ENCODE data around the gene FAN1. TPM values are rescaled to one million over a fixed set of nuclear protein-coding genes. Genes with fewer than 3 reads are reported as not detected.
A peak's percentile ranks its signal among the peaks of the same experiment; 100 is the strongest.

Gene FAN1
- total and polyA plus RNA-seq, 2 experiments from 2014 or later = 14.6 to 17.2 TPM

DNA sequence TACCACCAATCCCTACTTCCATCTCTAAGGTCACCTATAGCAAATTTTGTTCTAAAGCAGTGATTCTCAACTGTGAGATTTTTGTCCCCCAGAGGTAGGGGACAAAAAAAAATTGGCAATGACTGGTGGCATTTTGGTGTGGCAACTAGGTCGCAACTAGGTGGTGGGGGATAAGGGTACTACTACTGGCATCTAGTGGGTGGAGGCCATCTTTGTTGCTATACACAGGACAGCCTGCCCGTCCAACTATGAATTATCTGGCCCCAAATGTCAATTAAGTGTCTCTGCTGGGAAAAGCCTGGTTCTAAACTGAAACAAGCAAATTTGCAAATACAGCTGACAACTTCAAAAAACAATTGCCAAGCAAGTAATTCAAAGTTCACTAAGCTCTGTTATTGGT lies 86.3 kb downstream of the FAN1 start:
- H3K9me3 ChIP-seq (ENCODE audit: low read depth) = no peaks in the 10 kb centered on the region
- DNase-seq = peak; percentile 19
- peak overlapping the region; percentile 92 for H3K4me2 ChIP-seq (ENCODE audit: unreplicated experiment)
- H3K79me2 ChIP-seq (ENCODE audit: insufficient read depth) = peaks cover 52% of the 10 kb centered on the region
- H4K20me1 ChIP-seq (ENCODE audit: insufficient read depth) = no peaks in the 10 kb centered on the region
- H3K36me3 ChIP-seq (ENCODE audit: low read depth) = no peaks in the 10 kb centered on the region
- H3F3A ChIP-seq (ENCODE audit: insufficient read depth) = 0 out of 2 replicates have a peak, but pooled peaks cover 9% of the 10 kb centered on the region
- no peaks in the 10 kb centered on the region for H3K9me2 ChIP-seq (ENCODE audit: insufficient read depth)
- peak overlapping the region; percentile 94 for H3K4me3 ChIP-seq
- no peak overlapping the region for H3K27ac ChIP-seq
- no peak for TF ChIP-seq EZH2 (IDR thresholded peaks at IDR 0.05; ENCODE audit: insufficient read depth, poor library complexity, severe bottlenecking)
- TF ChIP-seq EZH2phosphoT487 (IDR thresholded peaks at IDR 0.05; ENCODE audit: insufficient read depth, low read depth) = no peak
- WGBS, 2 experiments (ENCODE audit: low coverage in 1 of 2, low lambda C conversion rate in 2 of 2, missing lambda C conversion rate in 2 of 2) = 31% methylated on average over 2 of the region's 2 CpGs
- in situ Hi-C loops (cut with MboI) = no loop called here
- no peaks in the 10 kb centered on the region for H3K27me3 ChIP-seq (replicated peaks; ENCODE audit: insufficient read depth)
- H3K4me1 ChIP-seq (ENCODE audit: insufficient read depth) = peaks cover 15% of the 10 kb centered on the region
- peak overlapping the region; percentile 86 for H2AFZ ChIP-seq
- peak overlapping the region; percentile 88 for H3K9ac ChIP-seq

- DNase-seq = peak; percentile 33
- Histone ChIP-seq H2AFZ (peak overlapping the region; percentile 86), H3K4me2 (ENCODE audit: unreplicated experiment) (peak overlapping the region; percentile 92), H3F3A (ENCODE audit: insufficient read depth) (0 out of 2 replicates have a peak, but pooled peaks cover 9% of the 10 kb centered on the region), H3K4me1 (ENCODE audit: insufficient read depth) (peaks cover 9% of the 10 kb centered on the region), H3K79me2 (ENCODE audit: insufficient read depth) (peaks cover 46% of the 10 kb centered on the region), H4K20me1 (ENCODE audit: insufficient read depth) (no peaks in the 10 kb centered on the region), H3K9me2 (ENCODE audit: insufficient read depth) (no peaks in the 10 kb centered on the region), H3K27ac (peak overlapping the region; percentile 67), H3K27me3 (replicated peaks; ENCODE audit: insufficient read depth) (no peaks in the 10 kb centered on the region), H3K9ac (peak overlapping the region; percentile 88), H3K4me3 (peak overlapping the region; percentile 94), H3K36me3 (ENCODE audit: low read depth) (no peaks in the 10 kb centered on the region), H3K9me3 (ENCODE audit: low read depth) (no peaks in the 10 kb centered on the region)
- WGBS, 2 experiments (ENCODE audit: low coverage in 1 of 2, low lambda C conversion rate in 2 of 2, missing lambda C conversion rate in 2 of 2) = 1% methylated on average over 24 of the region's 24 CpGs
- in situ Hi-C loops (cut with MboI) = no loop called here
- TF ChIP-seq EZH2phosphoT487 (IDR thresholded peaks at IDR 0.05; ENCODE audit: insufficient read depth, low read depth) (no peak), EZH2 (IDR thresholded peaks at IDR 0.05; ENCODE audit: insufficient read depth, poor library complexity, severe bottlenecking) (no peak)
Observed at GRCh38 chr15:30990446-30991254, 86.9 kb downstream of the FAN1 start.

DNA sequence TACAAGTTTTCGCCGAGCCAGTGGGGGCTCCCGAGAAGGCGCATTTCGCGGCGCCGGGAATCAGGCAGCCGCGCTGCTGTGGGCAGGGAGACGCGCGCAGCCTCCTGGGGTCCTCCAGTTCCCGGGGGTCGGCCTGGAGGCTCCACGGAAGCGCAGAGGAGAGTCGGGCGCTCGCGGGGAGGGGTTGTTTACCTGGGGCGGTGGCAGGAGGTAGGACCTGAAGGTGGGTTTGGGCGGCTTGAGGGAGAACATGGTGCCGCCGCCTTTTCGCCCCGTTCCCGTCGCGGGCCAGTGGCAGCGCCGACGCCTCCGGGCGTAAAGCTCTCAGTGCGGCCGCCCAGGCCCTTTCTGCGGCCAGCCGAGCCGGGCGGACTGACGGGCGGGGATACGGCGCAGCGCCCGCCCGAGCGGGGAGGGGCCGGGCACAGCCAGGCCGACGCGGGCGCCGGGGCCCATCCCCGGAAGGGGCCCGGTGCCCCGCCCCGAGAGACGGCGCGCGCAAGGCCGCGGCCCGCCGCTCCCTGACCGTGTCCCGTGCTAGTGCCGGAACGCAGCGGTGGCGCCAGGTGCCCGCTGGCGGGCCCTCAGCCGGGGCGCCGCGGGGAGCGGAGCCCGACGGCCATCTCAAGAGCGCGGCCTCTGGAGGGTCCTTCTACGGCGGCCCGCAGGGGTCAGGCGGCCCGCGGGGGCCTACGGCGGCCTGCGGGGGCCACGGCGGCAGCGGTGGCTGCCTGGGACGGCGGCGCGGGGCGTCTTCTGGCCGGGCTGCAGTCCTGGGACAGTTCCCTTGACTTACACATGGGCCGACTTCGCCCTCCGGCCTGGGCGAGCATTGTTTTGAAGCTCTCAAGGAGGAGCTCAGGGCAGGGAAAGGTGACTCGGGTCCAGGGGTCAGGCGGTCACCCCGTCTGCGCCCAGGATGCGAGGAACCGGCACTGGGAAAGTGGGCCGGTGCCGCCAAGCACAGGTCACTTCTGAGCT lies 87.8 kb downstream of the FAN1 start, which contains the start of gene MTMR10:
TSS of gene MTMR10 (minus strand) at position 374 of the 981 bp plus-strand sequence. CDS start at position 252, 122 bp downstream.
- no peaks in the 10 kb centered on the region for H3K9me2 ChIP-seq (ENCODE audit: insufficient read depth)
- no peaks in the 10 kb centered on the region for H4K20me1 ChIP-seq (ENCODE audit: insufficient read depth)
- H3K79me2 ChIP-seq (ENCODE audit: insufficient read depth) = peaks cover 39% of the 10 kb centered on the region
- 1 to 2% methylated on average over 65 to 74 of the region's 114 CpGs for WGBS, 2 experiments (ENCODE audit: low coverage in 1 of 2, low lambda C conversion rate in 2 of 2, missing lambda C conversion rate in 2 of 2)
- H2AFZ ChIP-seq = peak within 1 kb of the TSS; percentile 86
- H3K4me3 ChIP-seq = peak within 1 kb of the TSS; percentile 94
- TF ChIP-seq EZH2 (IDR thresholded peaks at IDR 0.05; ENCODE audit: insufficient read depth, poor library complexity, severe bottlenecking) = no peak
- no peak for TF ChIP-seq EZH2phosphoT487 (IDR thresholded peaks at IDR 0.05; ENCODE audit: insufficient read depth, low read depth)
- H3K4me1 ChIP-seq (ENCODE audit: insufficient read depth) = peaks cover 9% of the 10 kb centered on the region
- H3K9ac ChIP-seq = peak within 1 kb of the TSS; percentile 88
- H3F3A ChIP-seq (ENCODE audit: insufficient read depth) = 0 out of 2 replicates have a peak, but pooled peaks cover 9% of the 10 kb centered on the region
- H3K27me3 ChIP-seq (replicated peaks; ENCODE audit: insufficient read depth) = no peaks in the 10 kb centered on the region
- H3K9me3 ChIP-seq (ENCODE audit: low read depth) = no peaks in the 10 kb centered on the region
- H3K4me2 ChIP-seq (ENCODE audit: unreplicated experiment) = peak within 1 kb of the TSS; percentile 92
- H3K36me3 ChIP-seq (ENCODE audit: low read depth) = no peaks in the 10 kb centered on the region
- in situ Hi-C loops (cut with MboI) = no loop called here
- peak within 1 kb of the TSS; percentile 67 for H3K27ac ChIP-seq
- DNase-seq = peak; percentile 91
